Transverse colon (tissue), 4 donors: ENCODE measurements around the gene ENAH. TPM values are rescaled to one million over a fixed set of nuclear protein-coding genes. Genes with fewer than 3 reads are reported as not detected.

Source experiments
- DNase-seq: peaks from one replicate; pipeline ENCODE4 v3.0.0-alpha.2; 2019
- H3K27ac ChIP-seq, 4 donors: fragments of 200-600 bp; sonication (generic); 2 replicates each; pipeline ENCODE4 v1.5.1; 2016 to 2018; ENCODE audit warnings: inconsistent platforms in 4 of 4
- H3K27me3 ChIP-seq: fragments of 200-600 bp; sonication (generic); 2 replicates; pipeline ENCODE4 v1.5.1; 2017; ENCODE audit warnings: inconsistent platforms
- H3K36me3 ChIP-seq, 4 donors: fragments of 200-600 bp; sonication (generic); 2 replicates each; pipeline ENCODE4 v1.5.1; 2017 to 2019; ENCODE audit warnings: inconsistent platforms in 4 of 4
- H3K4me1 ChIP-seq, 4 donors: fragments of 200-600 bp; sonication (generic); 2 replicates each; pipeline ENCODE4 v1.5.1; 2017 to 2020; ENCODE audit warnings: inconsistent platforms in 4 of 4
- H3K4me3 ChIP-seq, 4 donors: fragments of 200-600 bp; sonication (generic); 1 replicate in 1 of 4; 2 replicates in 3 of 4; pipeline versions ENCODE4 v1.5.1 to v1.6.1; 2017 to 2019; ENCODE audit warnings: inconsistent platforms in 4 of 4
- H3K9me3 ChIP-seq, 2 donors: fragments of 200-600 bp; sonication (generic); 2 replicates each; pipeline ENCODE4 v1.5.1; 2017 to 2019; ENCODE audit warnings: inconsistent platforms in 2 of 2
- CTCF ChIP-seq, 5 experiments: fragments of 200-600 bp in 3 of 5; fragments of 450-650 bp in 2 of 5; sonication (generic) in 3 of 5; IDR thresholded peaks; 1 replicate in 2 of 5; 2 replicates in 3 of 5; pipeline ENCODE4 v1.5.1; 2016 to 2017; ENCODE audit warnings: antibody characterized with exemption in 5 of 5, inconsistent platforms in 3 of 5, mild to moderate bottlenecking in 2 of 5, moderate library complexity in 1 of 5
- EP300 ChIP-seq: sonication (generic); formaldehyde crosslinking; IDR thresholded peaks from one replicate; pipeline ENCODE4 v1.6.1; 2017; ENCODE audit warnings: antibody characterized with exemption, low read depth
- POLR2A ChIP-seq: fragments of 450-650 bp; IDR thresholded peaks from one replicate; pipeline ENCODE4 v1.6.1; 2016; ENCODE audit warnings: antibody characterized with exemption, mild to moderate bottlenecking, moderate library complexity
- POLR2AphosphoS5 ChIP-seq, 3 donors: sonication (generic); formaldehyde crosslinking; IDR thresholded peaks; one replicate each; pipeline ENCODE4 v1.6.1; 2016; ENCODE audit warnings: antibody characterized with exemption in 3 of 3
- WGBS, 2 donors: methylation state at CpG; one replicate each; pipeline ENCODE4 v1.1.5; 2018; ENCODE audit warnings: low coverage in 1 of 2; 5-methylcytosine and 5-hydroxymethylcytosine counted together
- in situ Hi-C, 4 donors: fragments of 200-750 bp; cut with MboI; loops; one replicate each; pipeline versions ENCODE4 v1.15.0 to v1.15.1; 2017; ENCODE audit warnings: low sequenced_read_pairs in 3 of 4, low pct_ligation_motif_present in 1 of 4, low pct_unique_long_range_greater_than_20kb in 1 of 4
- intact Hi-C: fragments of 100-400 bp; cut with DNase I; formaldehyde crosslinking; loops from one replicate; pipeline ENCODE4 v1.15.1; 2023; ENCODE audit warnings: low total_unique reads
- total RNA-seq, 4 donors: library from RNA; depleted of rRNA; stranded (reverse); fragments of >200 nt; gene quantifications; one replicate each; pipeline ENCODE4 v1.1.0, GENCODE V29; 2016

ENAH gene
- total RNA-seq, 4 donors from 2014 or later: 14.7 to 140 (median 33.9) TPM

- TF ChIP-seq EP300: no peak
- TF ChIP-seq CTCF (IDR thresholded peaks at IDR 0.05): no peak
- TF ChIP-seq POLR2A: no peak
- Histone ChIP-seq H3K4me3 (no peak overlapping the region), H3K27me3 (no peaks in the 10 kb centered on the region), H3K36me3 (no peaks in the 10 kb centered on the region), H3K4me1 (peaks cover 0 to 18% (median 4%) of the 10 kb centered on the region in 4 donors), H3K9me3 (no peaks in the 10 kb centered on the region), H3K27ac (no peak overlapping the region)
- in situ Hi-C loops (no loop called here), intact Hi-C loops (no loop called here)
- DNase-seq: no peak
- 86 to 100% methylated on average over 1 to 2 of the region's 2 CpGs for WGBS, 2 donors
These were observed 35.4 kb upstream of the ENAH start for GRCh38 chr1:225688345-225688744.

- no peak overlapping the region for H3K27ac ChIP-seq
- in situ Hi-C loops: no loop called here
- WGBS, 2 donors: 82 to 88% methylated on average over 1 of the region's 1 CpG
- H3K4me3 ChIP-seq: no peak overlapping the region
- TF ChIP-seq CTCF (IDR thresholded peaks at IDR 0.05): no peak
- TF ChIP-seq EP300: no peak
- TF ChIP-seq POLR2AphosphoS5 (IDR thresholded peaks at IDR 0.05): no peak
- no peak for TF ChIP-seq POLR2A
- intact Hi-C loops: no loop called here
- no peaks in the 10 kb centered on the region for H3K9me3 ChIP-seq
- H3K27me3 ChIP-seq: no peaks in the 10 kb centered on the region
- H3K4me1 ChIP-seq: no peaks in the 10 kb centered on the region
- no peaks in the 10 kb centered on the region for H3K36me3 ChIP-seq
- no peak for DNase-seq
These were observed 32.7 kb upstream of the ENAH start for GRCh38 chr1:225685476-225686176.

GRCh38 chr1:225684741-225685140, 31.8 kb upstream of the ENAH start:
- H3K27me3 ChIP-seq: no peaks in the 10 kb centered on the region
- intact Hi-C loops (no loop called here), in situ Hi-C loops (no loop called here)
- no peaks in the 10 kb centered on the region for H3K36me3 ChIP-seq
- no peaks in the 10 kb centered on the region for H3K9me3 ChIP-seq
- H3K27ac ChIP-seq: no peak overlapping the region
- WGBS, 2 donors: 64 to 93% methylated on average over 3 to 4 of the region's 4 CpGs
- H3K4me3 ChIP-seq: no peak overlapping the region
- H3K4me1 ChIP-seq: no peaks in the 10 kb centered on the region
- TF ChIP-seq POLR2A: no peak
- no peak for TF ChIP-seq EP300
- no peak for TF ChIP-seq CTCF (IDR thresholded peaks at IDR 0.05)
- no peak for TF ChIP-seq POLR2AphosphoS5 (IDR thresholded peaks at IDR 0.05)
- DNase-seq: no peak

- H3K4me3 ChIP-seq: no peak overlapping the region
- H3K27ac ChIP-seq: no peak overlapping the region
- H3K4me1 ChIP-seq: no peaks in the 10 kb centered on the region
- no peak for DNase-seq
- 43 to 59% methylated on average over 2 of the region's 2 CpGs for WGBS, 2 donors
- TF ChIP-seq POLR2A: no peak
- TF ChIP-seq EP300: no peak
- TF ChIP-seq CTCF (IDR thresholded peaks at IDR 0.05): no peak
- no peak for TF ChIP-seq POLR2AphosphoS5 (IDR thresholded peaks at IDR 0.05)
- H3K9me3 ChIP-seq: no peaks in the 10 kb centered on the region
- H3K27me3 ChIP-seq: peaks cover 7% of the 10 kb centered on the region
- in situ Hi-C loops: no loop called here
- H3K36me3 ChIP-seq: no peaks in the 10 kb centered on the region
- intact Hi-C loops: no loop called here
These were observed 28.3 kb upstream of the ENAH start for GRCh38 chr1:225681231-225681630.
